ENCODE measurements around the gene ZNF230. TPM values are rescaled to one million over a fixed set of nuclear protein-coding genes. Genes with fewer than 3 reads are reported as not detected.

The ZNF230 gene
- total RNA-seq, 6 experiments from 2014 or later: 1.3 to 2.6 (median 2.0) TPM

DNA sequence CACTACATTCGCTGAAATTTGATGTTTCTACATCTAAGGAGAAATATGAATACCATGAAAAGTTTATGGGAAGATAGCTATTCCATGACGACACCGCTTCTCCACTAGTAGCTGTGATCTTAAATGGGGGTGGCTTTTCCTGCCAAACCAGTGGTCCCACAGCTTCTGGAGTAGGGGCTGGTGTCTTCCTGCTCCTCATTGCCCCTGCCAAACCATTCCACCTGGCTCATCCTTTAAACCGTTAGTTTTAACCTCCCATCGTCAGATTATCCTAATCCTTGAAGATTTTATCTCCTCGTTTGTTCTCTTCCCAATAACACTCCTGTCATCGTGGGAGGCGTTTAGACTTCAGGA lies 568 bp upstream of the ZNF230 start:
- no peaks in the 10 kb centered on the region; the same call in 1 of the 2 replicates for H3K27me3 Mint-ChIP-seq (ENCODE audit: insufficient read depth)
- H3K9me3 Mint-ChIP-seq: peaks cover 6% of the 10 kb centered on the region; the same call in 1 of the 2 replicates
- peak overlapping the region; percentile 98 for H3K4me3 Mint-ChIP-seq
- TF ChIP-seq, protein P1, sequence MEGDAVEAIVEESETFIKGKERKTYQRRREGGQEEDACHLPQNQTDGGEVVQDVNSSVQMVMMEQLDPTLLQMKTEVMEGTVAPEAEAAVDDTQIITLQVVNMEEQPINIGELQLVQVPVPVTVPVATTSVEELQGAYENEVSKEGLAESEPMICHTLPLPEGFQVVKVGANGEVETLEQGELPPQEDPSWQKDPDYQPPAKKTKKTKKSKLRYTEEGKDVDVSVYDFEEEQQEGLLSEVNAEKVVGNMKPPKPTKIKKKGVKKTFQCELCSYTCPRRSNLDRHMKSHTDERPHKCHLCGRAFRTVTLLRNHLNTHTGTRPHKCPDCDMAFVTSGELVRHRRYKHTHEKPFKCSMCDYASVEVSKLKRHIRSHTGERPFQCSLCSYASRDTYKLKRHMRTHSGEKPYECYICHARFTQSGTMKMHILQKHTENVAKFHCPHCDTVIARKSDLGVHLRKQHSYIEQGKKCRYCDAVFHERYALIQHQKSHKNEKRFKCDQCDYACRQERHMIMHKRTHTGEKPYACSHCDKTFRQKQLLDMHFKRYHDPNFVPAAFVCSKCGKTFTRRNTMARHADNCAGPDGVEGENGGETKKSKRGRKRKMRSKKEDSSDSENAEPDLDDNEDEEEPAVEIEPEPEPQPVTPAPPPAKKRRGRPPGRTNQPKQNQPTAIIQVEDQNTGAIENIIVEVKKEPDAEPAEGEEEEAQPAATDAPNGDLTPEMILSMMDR (IDR thresholded peaks at IDR 0.05): no peak
- peak overlapping the region; percentile 90 for H3K27ac Mint-ChIP-seq
- no peak for DNase-seq
- peaks cover 30% of the 10 kb centered on the region for H3K36me3 Mint-ChIP-seq (ENCODE audit: low read depth)
- peaks cover 17% of the 10 kb centered on the region for H3K4me1 Mint-ChIP-seq (ENCODE audit: low read depth)

DNA sequence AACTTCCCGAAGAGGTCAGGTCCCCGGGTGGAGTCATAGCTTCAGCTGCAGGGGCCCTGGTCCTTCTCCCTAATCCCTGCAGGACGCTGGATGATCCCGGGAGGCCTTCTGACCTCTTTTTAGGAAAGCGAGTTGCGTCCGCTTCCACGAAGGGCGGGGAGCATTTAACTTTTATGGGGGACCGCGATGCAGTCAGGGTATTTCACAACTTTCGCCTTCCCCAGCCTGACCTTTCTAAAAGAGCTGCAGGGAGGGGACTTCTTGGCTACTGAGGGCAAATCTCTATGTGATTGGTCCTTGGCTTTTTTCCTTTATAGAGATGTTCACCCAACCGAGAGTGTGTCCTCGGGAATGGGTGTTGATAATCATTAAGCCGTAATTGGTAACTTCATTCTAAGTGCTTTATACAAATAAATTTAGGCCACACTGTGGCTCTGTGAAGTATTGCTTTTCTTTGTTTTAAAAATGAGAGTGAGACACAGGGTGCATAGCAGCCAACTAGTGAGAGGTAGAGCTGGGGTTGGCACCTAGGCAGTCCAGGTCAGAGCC lies 778 bp downstream of the ZNF230 start:
- TF ChIP-seq, protein P1 (IDR thresholded peaks at IDR 0.05): peak; percentile 27; the same call in 1 of the 2 replicates
- Mint-ChIP-seq H3K36me3 (ENCODE audit: low read depth) (peaks cover 30% of the 10 kb centered on the region), H3K27me3 (ENCODE audit: insufficient read depth) (no peaks in the 10 kb centered on the region; the same call in 1 of the 2 replicates), H3K4me3 (peak overlapping the region; percentile 98), H3K9me3 (peaks cover 13% of the 10 kb centered on the region; the same call in 1 of the 2 replicates), H3K27ac (peak overlapping the region; percentile 90), H3K4me1 (ENCODE audit: low read depth) (peaks cover 17% of the 10 kb centered on the region)
- no peak for DNase-seq

DNA sequence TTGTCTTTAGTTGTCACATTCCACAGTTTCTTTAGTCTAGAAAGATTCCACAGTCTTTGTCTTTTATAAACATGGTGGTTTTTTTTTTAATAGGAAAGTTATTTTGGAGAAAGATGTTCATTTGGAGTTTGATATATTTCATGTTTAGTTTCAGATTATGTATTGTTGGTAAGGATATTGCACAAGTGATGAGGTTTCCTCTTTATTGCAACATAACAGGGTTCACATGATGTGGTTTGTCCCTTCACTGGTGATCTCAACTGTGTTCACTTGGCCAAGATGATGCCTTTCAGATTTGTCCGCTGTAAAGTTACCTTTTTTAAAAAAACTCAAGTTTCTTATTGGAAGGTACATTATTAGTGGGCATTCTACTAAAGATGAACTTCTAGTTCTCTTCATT lies 3.2 kb downstream of the ZNF230 start:
- DNase-seq: no peak
- Mint-ChIP-seq H3K4me3 (no peak overlapping the region), H3K36me3 (ENCODE audit: low read depth) (peaks cover 50% of the 10 kb centered on the region), H3K27me3 (ENCODE audit: insufficient read depth) (no peaks in the 10 kb centered on the region; the same call in none of the 2 replicates), H3K4me1 (ENCODE audit: low read depth) (peaks cover 17% of the 10 kb centered on the region), H3K9me3 (peaks cover 38% of the 10 kb centered on the region), H3K27ac (no peak overlapping the region)
- TF ChIP-seq, protein P1 (IDR thresholded peaks at IDR 0.05): no peak

DNA sequence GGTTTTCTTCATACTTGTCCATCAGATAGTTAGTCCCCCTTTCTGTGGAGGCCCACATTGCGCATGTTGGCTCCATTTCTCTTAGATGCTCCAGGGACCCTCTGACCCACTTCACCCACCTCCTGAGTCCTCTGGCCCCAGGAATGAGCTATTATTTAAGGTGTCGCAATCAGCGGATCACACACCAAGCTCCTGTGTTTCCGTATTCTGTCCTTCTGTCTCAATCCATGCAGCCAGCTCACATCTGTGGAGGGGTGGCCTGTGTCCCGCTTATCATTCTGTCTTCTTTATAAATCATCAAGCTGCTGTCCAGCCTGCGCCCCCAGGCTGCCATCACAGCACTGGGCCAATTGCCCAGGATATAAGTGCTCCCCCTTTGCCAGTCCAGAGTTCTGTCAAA lies 4.7 kb downstream of the ZNF230 start:
- H3K27me3 Mint-ChIP-seq (ENCODE audit: insufficient read depth): no peaks in the 10 kb centered on the region; the same call in none of the 2 replicates
- peaks cover 65% of the 10 kb centered on the region for H3K36me3 Mint-ChIP-seq (ENCODE audit: low read depth)
- TF ChIP-seq, protein P1 (IDR thresholded peaks at IDR 0.05): no peak
- no peak overlapping the region for H3K27ac Mint-ChIP-seq
- H3K9me3 Mint-ChIP-seq: peaks cover 51% of the 10 kb centered on the region
- H3K4me3 Mint-ChIP-seq: no peak overlapping the region
- no peak for DNase-seq
- H3K4me1 Mint-ChIP-seq (ENCODE audit: low read depth): peaks cover 9% of the 10 kb centered on the region

DNA sequence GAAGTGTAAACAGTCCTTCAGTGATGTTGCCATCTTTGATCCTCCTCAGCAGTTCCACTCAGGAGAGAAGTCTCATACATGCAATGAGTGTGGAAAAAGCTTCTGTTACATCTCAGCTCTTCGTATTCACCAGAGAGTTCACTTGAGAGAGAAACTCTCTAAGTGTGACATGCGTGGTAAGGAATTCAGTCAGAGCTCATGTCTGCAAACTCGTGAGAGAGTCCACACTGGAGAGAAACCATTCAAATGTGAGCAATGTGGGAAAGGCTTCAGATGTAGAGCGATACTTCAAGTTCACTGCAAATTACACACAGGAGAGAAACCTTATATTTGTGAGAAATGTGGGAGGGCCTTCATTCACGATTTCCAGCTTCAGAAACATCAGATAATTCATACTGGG lies 7.7 kb downstream of the ZNF230 start:
- no peaks in the 10 kb centered on the region; the same call in none of the 2 replicates for H3K27me3 Mint-ChIP-seq (ENCODE audit: insufficient read depth)
- H3K27ac Mint-ChIP-seq: no peak overlapping the region
- DNase-seq: no peak
- H3K9me3 Mint-ChIP-seq: peaks cover 65% of the 10 kb centered on the region
- peaks cover 79% of the 10 kb centered on the region for H3K36me3 Mint-ChIP-seq (ENCODE audit: low read depth)
- no peak overlapping the region for H3K4me3 Mint-ChIP-seq
- TF ChIP-seq, protein P1 (IDR thresholded peaks at IDR 0.05): no peak
- no peaks in the 10 kb centered on the region for H3K4me1 Mint-ChIP-seq (ENCODE audit: low read depth)

All from HFFc6 (cell line).